ENCODE results near the gene NRXN3. TPM values are rescaled to one million over a fixed set of nuclear protein-coding genes. Genes with fewer than 3 reads are reported as not detected.

NRXN3 gene
- polyA plus RNA-seq, 1 donor (not counting 4 experiments of a cell fraction or from before 2014, with no cell fraction given), result 0.89 TPM

DNA sequence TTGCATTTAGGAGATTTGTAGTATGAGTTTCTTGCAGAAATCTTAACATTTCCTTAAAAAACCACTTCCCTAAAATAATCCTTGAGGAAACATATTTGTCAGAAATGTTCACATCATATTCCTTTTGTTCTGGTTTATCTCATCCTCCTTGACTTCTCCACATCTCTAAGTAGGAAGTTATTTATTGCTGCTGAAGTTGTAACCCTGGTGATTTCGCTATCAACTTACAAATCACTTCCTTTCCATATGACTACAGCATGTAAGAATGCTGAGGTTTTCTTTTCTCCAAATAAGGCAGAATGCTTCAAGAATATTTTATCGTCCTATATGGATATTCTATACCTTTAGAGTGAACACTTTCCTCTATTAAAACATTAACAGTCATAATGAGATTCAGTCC lies 751.7 kb downstream of the NRXN3 start:
- Histone ChIP-seq H2AFZ (ENCODE audit: control insufficient read depth, low read length) (no peak overlapping the region), H3K4me1 (ENCODE audit: control insufficient read depth, extremely low read depth, insufficient read depth, low read length) (no peaks in the 10 kb centered on the region), H3K79me2 (ENCODE audit: control insufficient read depth, insufficient read depth, low read length) (no peaks in the 10 kb centered on the region), H4K20me1 (ENCODE audit: control insufficient read depth, extremely low read depth, insufficient read depth, low read length) (no peaks in the 10 kb centered on the region), H3K27ac (ENCODE audit: control insufficient read depth, insufficient read depth, low read length) (no peak overlapping the region), H3K27me3 (ENCODE audit: control insufficient read depth, extremely low read depth, insufficient read depth, low read length) (no peaks in the 10 kb centered on the region), H3K9me1 (ENCODE audit: control insufficient read depth, extremely low read depth, insufficient read depth, low read length) (no peaks in the 10 kb centered on the region), H3K4me2 (ENCODE audit: control insufficient read depth, extremely low read depth, insufficient read depth, low read depth, low read length) (no peak overlapping the region), H3K36me3 (ENCODE audit: control insufficient read depth in 2 of 2, extremely low read depth in 1 of 2, insufficient read depth in 2 of 2, low read length in 2 of 2) (no peaks in the 10 kb centered on the region), H3K4me3 (ENCODE audit: control insufficient read depth in 2 of 3, extremely low read depth in 1 of 3, insufficient read depth in 2 of 3, low read depth in 1 of 3, low read length in 3 of 3) (no peak overlapping the region), H3K9ac (ENCODE audit: control insufficient read depth, extremely low read depth, insufficient read depth, low read length) (no peak overlapping the region), H3K9me3 (ENCODE audit: control insufficient read depth, low read depth, low read length) (no peaks in the 10 kb centered on the region)
- FAIRE-seq (no peak), DNase-seq (ENCODE audit: low read depth, low spot score) (no peak)
- no peak for TF ChIP-seq EZH2 (IDR thresholded peaks at IDR 0.05; ENCODE audit: low read length)
- TF ChIP-seq, protein P1, sequence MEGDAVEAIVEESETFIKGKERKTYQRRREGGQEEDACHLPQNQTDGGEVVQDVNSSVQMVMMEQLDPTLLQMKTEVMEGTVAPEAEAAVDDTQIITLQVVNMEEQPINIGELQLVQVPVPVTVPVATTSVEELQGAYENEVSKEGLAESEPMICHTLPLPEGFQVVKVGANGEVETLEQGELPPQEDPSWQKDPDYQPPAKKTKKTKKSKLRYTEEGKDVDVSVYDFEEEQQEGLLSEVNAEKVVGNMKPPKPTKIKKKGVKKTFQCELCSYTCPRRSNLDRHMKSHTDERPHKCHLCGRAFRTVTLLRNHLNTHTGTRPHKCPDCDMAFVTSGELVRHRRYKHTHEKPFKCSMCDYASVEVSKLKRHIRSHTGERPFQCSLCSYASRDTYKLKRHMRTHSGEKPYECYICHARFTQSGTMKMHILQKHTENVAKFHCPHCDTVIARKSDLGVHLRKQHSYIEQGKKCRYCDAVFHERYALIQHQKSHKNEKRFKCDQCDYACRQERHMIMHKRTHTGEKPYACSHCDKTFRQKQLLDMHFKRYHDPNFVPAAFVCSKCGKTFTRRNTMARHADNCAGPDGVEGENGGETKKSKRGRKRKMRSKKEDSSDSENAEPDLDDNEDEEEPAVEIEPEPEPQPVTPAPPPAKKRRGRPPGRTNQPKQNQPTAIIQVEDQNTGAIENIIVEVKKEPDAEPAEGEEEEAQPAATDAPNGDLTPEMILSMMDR (optimal IDR thresholded peaks at IDR 0.05 in 1 of 3, IDR thresholded peaks at IDR 0.05 in 1 of 3, conservative IDR thresholded peaks at IDR 0.05 in 1 of 3; ENCODE audit: extremely low read depth in 1 of 3, insufficient read depth in 2 of 3, low read length in 3 of 3), result no peak
- dilution Hi-C loops (cut with MboI; ENCODE audit: extremely low pct_ligation_motif_present, low sequenced_read_pairs), result no loop called here

DNA sequence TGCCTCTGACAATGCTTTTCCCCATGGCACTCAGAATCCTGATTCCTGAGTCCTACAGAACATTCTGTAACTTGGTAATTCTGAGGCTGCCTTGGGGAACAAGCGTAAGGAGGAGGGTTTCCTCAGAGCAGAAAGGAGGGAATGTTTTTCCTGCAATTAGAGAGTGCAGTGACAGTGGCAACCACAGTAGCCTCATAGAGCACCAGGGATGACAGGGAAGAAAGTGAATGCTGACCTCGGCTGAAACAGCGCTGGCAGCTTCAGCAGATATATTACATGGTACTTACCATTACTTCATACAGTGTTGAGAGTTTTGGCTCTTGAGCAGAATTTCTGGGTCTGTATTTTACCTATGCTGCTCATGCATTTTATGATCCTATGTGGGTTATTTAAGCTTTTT lies 757.1 kb downstream of the NRXN3 start:
- H3K4me1 ChIP-seq (ENCODE audit: control insufficient read depth, extremely low read depth, insufficient read depth, low read length), result no peaks in the 10 kb centered on the region
- H3K4me2 ChIP-seq (ENCODE audit: control insufficient read depth, extremely low read depth, insufficient read depth, low read depth, low read length), result no peak overlapping the region
- H3K79me2 ChIP-seq (ENCODE audit: control insufficient read depth, insufficient read depth, low read length), result no peaks in the 10 kb centered on the region
- H3K9me1 ChIP-seq (ENCODE audit: control insufficient read depth, extremely low read depth, insufficient read depth, low read length), result no peaks in the 10 kb centered on the region
- no peaks in the 10 kb centered on the region for H3K27me3 ChIP-seq (ENCODE audit: control insufficient read depth, extremely low read depth, insufficient read depth, low read length)
- no peaks in the 10 kb centered on the region for H3K9me3 ChIP-seq (ENCODE audit: control insufficient read depth, low read depth, low read length)
- H3K9ac ChIP-seq (ENCODE audit: control insufficient read depth, extremely low read depth, insufficient read depth, low read length), result no peak overlapping the region
- TF ChIP-seq, protein P1 (optimal IDR thresholded peaks at IDR 0.05 in 1 of 3, IDR thresholded peaks at IDR 0.05 in 1 of 3, conservative IDR thresholded peaks at IDR 0.05 in 1 of 3; ENCODE audit: extremely low read depth in 1 of 3, insufficient read depth in 2 of 3, low read length in 3 of 3), result no peak
- TF ChIP-seq EZH2 (IDR thresholded peaks at IDR 0.05; ENCODE audit: low read length), result no peak
- no peaks in the 10 kb centered on the region for H4K20me1 ChIP-seq (ENCODE audit: control insufficient read depth, extremely low read depth, insufficient read depth, low read length)
- DNase-seq (ENCODE audit: low read depth, low spot score), result no peak
- no peak overlapping the region for H2AFZ ChIP-seq (ENCODE audit: control insufficient read depth, low read length)
- FAIRE-seq, result no peak
- H3K36me3 ChIP-seq (ENCODE audit: control insufficient read depth in 2 of 2, extremely low read depth in 1 of 2, insufficient read depth in 2 of 2, low read length in 2 of 2), result no peaks in the 10 kb centered on the region
- no peak overlapping the region for H3K27ac ChIP-seq (ENCODE audit: control insufficient read depth, insufficient read depth, low read length)
- no peak overlapping the region for H3K4me3 ChIP-seq (ENCODE audit: control insufficient read depth in 2 of 3, extremely low read depth in 1 of 3, insufficient read depth in 2 of 3, low read depth in 1 of 3, low read length in 3 of 3)
- dilution Hi-C loops (cut with MboI; ENCODE audit: extremely low pct_ligation_motif_present, low sequenced_read_pairs), result no loop called here
